ENCODE results near the gene SLC25A13. TPM values are rescaled to one million over a fixed set of nuclear protein-coding genes. Genes with fewer than 3 reads are reported as not detected.

The SLC25A13 gene
- total and polyA plus RNA-seq, 2 of the 4 experiments (the other 2 are of a cell fraction), result 7.4 to 11.7 TPM

GRCh38 chr7:96084881-96085553 is 236.9 kb downstream of the SLC25A13 start:
- peak; percentile 35 for ATAC-seq (ENCODE audit: low read depth)
- CTCF ChIA-PET, result interaction anchor here (0.6 to 1.4 kb wide), 3 partner anchors 11 to 942 kb away, joined by 3 to 4 read pairs (median 3); no protein-coding TSS in a partner anchor

More at GRCh38 chr7:96084881-96085553, 236.9 kb downstream of the SLC25A13 start:
- no peaks in the 10 kb centered on the region for H3K27me3 ChIP-seq (ENCODE audit: control insufficient read depth, insufficient read depth, low read length)
- H3K36me3 ChIP-seq (ENCODE audit: control insufficient read depth, insufficient read depth, low read length), result no peaks in the 10 kb centered on the region
- H3K23ac ChIP-seq (ENCODE audit: low read depth, low read length), result no peak overlapping the region
- DNase-seq, result peak; percentile 68
- H3K4ac ChIP-seq (ENCODE audit: low read depth, low read length), result peak overlapping the region; percentile 50; the same call in 1 of the 2 replicates
- no peak overlapping the region for H4K91ac ChIP-seq (ENCODE audit: insufficient read depth, low read depth, low read length)
- no peak overlapping the region for H3K4me3 ChIP-seq (ENCODE audit: insufficient read depth, low read depth, low read length)
- no peaks in the 10 kb centered on the region for H3K9me3 ChIP-seq (ENCODE audit: control insufficient read depth, insufficient read depth, low read length)
- H3K4me1 ChIP-seq (ENCODE audit: control insufficient read depth, insufficient read depth, low read length), result peaks cover 3% of the 10 kb centered on the region
- no peak overlapping the region for H3K14ac ChIP-seq (replicated peaks; ENCODE audit: low read depth, low read length)
- TF ChIP-seq FOS (IDR thresholded peaks at IDR 0.05; ENCODE audit: low read depth, low read length) (no peak), USF2 (IDR thresholded peaks at IDR 0.05; ENCODE audit: low read depth, low read length) (peak; percentile 56; the same call in 1 of the 2 replicates)
- no peak overlapping the region for H2AK5ac ChIP-seq (ENCODE audit: low read depth, low read length)
- WGBS, 2 experiments (ENCODE audit: extremely low coverage in 2 of 2, insufficient read length in 1 of 2), result no CpG with 5 or more reads among the region's 1 CpG
- H3K56ac ChIP-seq (ENCODE audit: extremely low read depth, insufficient read depth, low read length), result no peak overlapping the region
- no peak overlapping the region for H4K5ac ChIP-seq (ENCODE audit: low read depth, low read length)
- no peak overlapping the region for H2BK5ac ChIP-seq (ENCODE audit: low read depth, low read length, poor library complexity, severe bottlenecking)
- no peak overlapping the region; the same call in 1 of the 2 replicates for H3K18ac ChIP-seq (ENCODE audit: low read depth, low read length)
- no TSS peak for BruUV-seq (replicated peaks)
- in situ Hi-C loops (cut with MboI; ENCODE audit: low sequenced_read_pairs), result no loop called here
- no peak overlapping the region for H3K9ac ChIP-seq (ENCODE audit: low read depth, low read length)
- peak overlapping the region; percentile 5; the same call in 1 of the 2 replicates for H3K4me2 ChIP-seq (ENCODE audit: low read depth, low read length)
- H4K20me1 ChIP-seq (ENCODE audit: insufficient read depth, low read length), result no peaks in the 10 kb centered on the region
- no peak overlapping the region for H2AK9ac ChIP-seq (replicated peaks; ENCODE audit: low read depth, low read length, poor library complexity)
- no peak overlapping the region for H4K8ac ChIP-seq (ENCODE audit: low read depth in 2 of 2, low read length in 2 of 2)
- intact Hi-C loops (cut with micrococcal nuclease), result no loop called here
- H2BK20ac ChIP-seq (ENCODE audit: low read depth, low read length), result 0 out of 2 replicates have a peak overlapping the region, but pooled peaks have one; percentile 14
- dilution Hi-C loops (cut with HindIII; ENCODE audit: low sequenced_read_pairs, unreplicated experiment), result no loop called here
- peaks cover 3% of the 10 kb centered on the region; the same call in 1 of the 2 replicates for H3K9me1 ChIP-seq (ENCODE audit: insufficient read depth, low read length)
- no peak overlapping the region for H2AFZ ChIP-seq (replicated peaks; ENCODE audit: low read length, poor library complexity)
- H2BK15ac ChIP-seq (ENCODE audit: low read depth, low read length), result no peak overlapping the region
- H2BK120ac ChIP-seq (ENCODE audit: low read depth, low read length), result no peak overlapping the region
- no peaks in the 10 kb centered on the region for H3K79me1 ChIP-seq (ENCODE audit: low read depth in 1 of 2, low read length in 2 of 2)
- no peak overlapping the region for H3K27ac ChIP-seq (ENCODE audit: insufficient read depth, low read length)
- POLR2A ChIA-PET (ENCODE audit: unreplicated experiment), result no interaction called here

All from IMR-90 (cell line).